Thoracic aorta (tissue), 2 donors: ENCODE measurements around the gene LAPTM5. TPM values are rescaled to one million over a fixed set of nuclear protein-coding genes. Genes with fewer than 3 reads are reported as not detected.
"Not testable (repeated sequence)": the region's sequence is repeated elsewhere in the genome, so short reads cannot be mapped to it uniquely, and the experiment has no call there.

Source experiments
- ATAC-seq: fragments of 150-250 bp; one replicate; pipeline ENCODE4 v1.8.0; 2017; ENCODE audit warnings: low read depth; ENCODE audit not compliant: insufficient number of reproducible peaks, low FRiP score
- DNase-seq: peaks from one replicate; pipeline ENCODE4 v3.0.0-alpha.2; 2020; ENCODE audit warnings: low spot score
- H3K27ac ChIP-seq, 2 donors: fragments of 200-600 bp; sonication (generic); 1 replicate in 1 of 2; 2 replicates in 1 of 2; pipeline ENCODE4 v1.5.1; 2016; ENCODE audit warnings: mild to moderate bottlenecking in 2 of 2, moderate library complexity in 2 of 2
- H3K27me3 ChIP-seq: fragments of 200-600 bp; sonication (generic); replicated peaks from 2 replicates; pipeline ENCODE4 v1.6.0; 2016; ENCODE audit warnings: mild to moderate bottlenecking; ENCODE audit not compliant: insufficient read depth
- H3K36me3 ChIP-seq: fragments of 200-600 bp; sonication (generic); one replicate; pipeline ENCODE4 v1.5.1; 2016
- H3K4me1 ChIP-seq, 2 donors: fragments of 200-600 bp; sonication (generic); 1 replicate in 1 of 2; 2 replicates in 1 of 2; pipeline versions ENCODE4 v1.5.1 to v1.6.0; 2016; ENCODE audit warnings: low read depth in 2 of 2, mild to moderate bottlenecking in 1 of 2; ENCODE audit not compliant: control insufficient read depth in 1 of 2
- H3K4me3 ChIP-seq: fragments of 200-600 bp; sonication (generic); 2 replicates; pipeline ENCODE4 v1.5.1; 2016; ENCODE audit warnings: mild to moderate bottlenecking
- H3K9me3 ChIP-seq: fragments of 200-600 bp; sonication (generic); 2 replicates; pipeline ENCODE4 v1.5.1; 2016
- CTCF ChIP-seq: fragments of 200-600 bp; sonication (generic); IDR thresholded peaks from one replicate; pipeline ENCODE4 v1.5.1; 2019; ENCODE audit warnings: antibody characterized with exemption
- total RNA-seq, 2 donors: library from RNA; depleted of rRNA; stranded (reverse); fragments of >200 nt; gene quantifications; one replicate each; pipeline versions ENCODE4 v1.1.0 to v1.2.3, GENCODE V29; 2016

The LAPTM5 gene
- total RNA-seq, 2 donors from 2014 or later, result 91.0 to 127 TPM

DNA sequence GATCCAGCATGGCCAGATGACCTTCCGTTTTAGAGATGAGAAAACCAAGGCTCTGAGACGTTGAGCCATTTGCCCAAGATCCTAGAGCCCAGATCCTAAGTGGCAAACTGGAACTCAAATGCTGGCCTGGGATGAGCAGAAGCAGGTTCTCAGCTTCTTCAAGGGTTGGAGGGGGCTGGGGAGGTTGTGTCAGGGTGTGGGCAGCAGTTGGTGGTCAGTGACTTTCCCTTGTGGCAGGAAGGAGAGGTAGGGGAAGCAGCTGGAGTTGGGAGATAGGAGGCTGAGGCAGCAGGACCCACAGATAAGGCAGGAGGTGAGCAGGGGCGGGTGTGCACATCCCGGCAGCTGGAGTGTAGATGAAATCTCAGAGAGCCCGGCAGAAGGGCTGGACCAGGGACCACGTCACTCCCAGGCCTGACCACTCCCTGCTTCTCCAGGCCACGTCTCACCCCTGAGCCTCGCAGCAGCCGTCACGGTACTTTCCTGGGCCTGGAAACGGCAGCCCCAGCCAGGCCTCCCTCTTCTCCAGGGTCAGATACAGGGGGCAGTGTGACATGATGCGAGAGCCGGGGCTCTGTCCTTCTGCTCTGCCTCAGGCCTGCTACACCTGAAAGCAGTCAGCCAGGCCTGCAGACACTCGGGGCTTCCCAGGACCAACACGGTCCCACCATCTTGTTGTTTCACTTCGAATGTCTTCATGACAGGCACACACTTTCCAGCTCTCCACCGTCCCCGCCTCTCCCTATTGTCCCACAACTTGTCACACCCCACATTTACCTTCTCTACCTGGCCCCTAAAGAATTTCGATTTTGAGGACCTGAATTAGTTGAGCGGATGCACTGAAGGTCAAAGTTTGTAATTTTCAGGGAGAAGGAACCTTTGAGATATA lies 11.5 kb upstream of the LAPTM5 start:
- DNase-seq, result no peak
- no peak for TF ChIP-seq CTCF
- ATAC-seq, result no peak
- Histone ChIP-seq H3K4me1 (peaks cover 5 to 23% of the 10 kb centered on the region in 2 donors), H3K27me3 (no peaks in the 10 kb centered on the region), H3K27ac (no peak overlapping the region), H3K9me3 (no peaks in the 10 kb centered on the region), H3K4me3 (no peak overlapping the region), H3K36me3 (no peaks in the 10 kb centered on the region)

GRCh38 chr1:30768159-30768829 lies 10.7 kb upstream of the LAPTM5 start:
- no peaks in the 10 kb centered on the region for H3K27me3 ChIP-seq
- no peak for ATAC-seq
- no peaks in the 10 kb centered on the region for H3K9me3 ChIP-seq
- H3K36me3 ChIP-seq, result no peaks in the 10 kb centered on the region
- no peak overlapping the region for H3K27ac ChIP-seq
- DNase-seq, result no peak
- no peak overlapping the region for H3K4me3 ChIP-seq
- no peak for TF ChIP-seq CTCF
- H3K4me1 ChIP-seq, result peaks cover 13 to 31% of the 10 kb centered on the region in 2 donors

GRCh38 chr1:30766948-30767347 lies 9.4 kb upstream of the LAPTM5 start:
- not testable (repeated sequence) for DNase-seq, ATAC-seq, H3K27me3 ChIP-seq, H3K27ac ChIP-seq, H3K36me3 ChIP-seq, H3K4me3 ChIP-seq, H3K9me3 ChIP-seq
- peaks cover 16 to 44% of the 10 kb centered on the region in 2 donors for H3K4me1 ChIP-seq

DNA sequence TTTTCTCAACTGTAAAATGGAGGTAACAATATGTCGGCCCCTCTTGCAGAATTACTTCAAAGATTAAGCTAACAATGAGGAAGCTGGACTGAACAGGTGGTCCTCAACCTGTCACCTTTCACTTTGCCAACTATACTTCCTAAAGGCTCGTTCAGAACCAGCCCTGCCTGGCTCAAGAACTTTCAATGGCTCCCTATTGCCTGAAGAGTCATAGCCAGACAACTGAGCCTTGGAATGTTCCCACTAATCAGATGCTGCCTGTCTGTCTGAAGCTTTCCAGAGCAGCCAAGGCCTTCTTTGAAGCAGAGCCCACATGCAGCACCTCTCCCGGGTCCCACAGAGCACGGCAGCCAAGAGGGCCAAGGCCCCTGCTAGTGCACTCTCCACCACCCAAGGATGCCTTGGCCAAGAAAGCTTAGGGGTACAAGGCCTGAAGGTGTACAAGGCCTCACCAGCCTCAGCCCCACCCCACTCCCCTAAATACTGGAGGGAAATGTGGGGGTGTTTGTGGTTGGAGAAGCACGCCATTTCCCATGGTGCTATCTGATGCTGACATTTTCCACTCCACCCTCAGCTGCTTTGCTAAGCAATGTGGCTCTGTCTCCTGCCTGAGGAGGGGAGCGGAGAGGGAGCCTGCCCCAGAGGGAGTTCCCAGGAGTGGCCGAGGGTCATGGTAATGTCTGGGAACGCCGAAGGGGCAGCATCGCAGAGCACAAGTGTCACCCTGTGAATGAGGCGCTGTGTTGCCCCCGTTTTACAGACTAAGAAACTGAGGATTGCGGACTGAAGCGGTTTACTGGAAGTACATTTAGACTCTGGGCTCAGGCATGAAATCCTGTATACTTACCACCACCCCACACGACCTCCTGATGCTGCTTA lies 8.2 kb upstream of the LAPTM5 start:
- H3K36me3 ChIP-seq, result no peaks in the 10 kb centered on the region

More for the DNA sequence above, 8.2 kb upstream of the LAPTM5 start:
- ATAC-seq, result no peak
- Histone ChIP-seq H3K4me1 (peaks cover 17 to 49% of the 10 kb centered on the region in 2 donors), H3K27me3 (no peaks in the 10 kb centered on the region), H3K27ac (no peak overlapping the region), H3K9me3 (no peaks in the 10 kb centered on the region), H3K4me3 (no peak overlapping the region)
- no peak for DNase-seq
- TF ChIP-seq CTCF, result no peak
